22Rv1 (cell line): ENCODE measurements around the gene FAM107B.

Source experiments
- H3K27ac ChIP-seq: fragments of 450-650 bp; 2 replicates; pipeline ENCODE4 v1.5.1; 2017
- ZFX ChIP-seq: fragments of 450-650 bp; IDR thresholded peaks from 2 replicates; pipeline ENCODE4 v1.6.1; 2017; ENCODE audit warnings: antibody characterized with exemption, borderline replicate concordance
- TF ChIP-seq, protein P1 (sequence below): fragments of 450-650 bp; IDR thresholded peaks from 2 replicates; pipeline ENCODE4 v1.5.1; 2017; ENCODE audit warnings: mild to moderate bottlenecking

The FAM107B gene

DNA sequence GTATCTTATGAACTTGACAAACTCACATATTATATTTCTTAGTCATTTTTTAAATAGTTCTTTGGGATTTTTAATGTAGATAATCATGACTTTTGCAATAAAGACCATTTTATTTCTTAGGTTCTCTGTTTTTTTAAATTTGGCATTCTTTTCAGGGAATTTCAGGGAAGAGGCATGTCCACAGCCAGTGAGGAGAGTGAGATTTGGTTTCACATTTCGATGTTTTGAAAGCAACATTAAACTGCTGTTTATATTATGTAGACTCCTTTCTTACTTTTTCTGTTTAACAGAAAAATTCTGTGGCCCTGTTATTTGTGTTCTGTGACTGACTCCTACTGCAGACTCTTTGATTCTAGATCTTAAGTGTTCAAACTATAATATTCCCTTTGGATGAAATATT is 153.7 kb downstream of the FAM107B start:
- TF ChIP-seq ZFX, result no peak
- TF ChIP-seq, protein P1, sequence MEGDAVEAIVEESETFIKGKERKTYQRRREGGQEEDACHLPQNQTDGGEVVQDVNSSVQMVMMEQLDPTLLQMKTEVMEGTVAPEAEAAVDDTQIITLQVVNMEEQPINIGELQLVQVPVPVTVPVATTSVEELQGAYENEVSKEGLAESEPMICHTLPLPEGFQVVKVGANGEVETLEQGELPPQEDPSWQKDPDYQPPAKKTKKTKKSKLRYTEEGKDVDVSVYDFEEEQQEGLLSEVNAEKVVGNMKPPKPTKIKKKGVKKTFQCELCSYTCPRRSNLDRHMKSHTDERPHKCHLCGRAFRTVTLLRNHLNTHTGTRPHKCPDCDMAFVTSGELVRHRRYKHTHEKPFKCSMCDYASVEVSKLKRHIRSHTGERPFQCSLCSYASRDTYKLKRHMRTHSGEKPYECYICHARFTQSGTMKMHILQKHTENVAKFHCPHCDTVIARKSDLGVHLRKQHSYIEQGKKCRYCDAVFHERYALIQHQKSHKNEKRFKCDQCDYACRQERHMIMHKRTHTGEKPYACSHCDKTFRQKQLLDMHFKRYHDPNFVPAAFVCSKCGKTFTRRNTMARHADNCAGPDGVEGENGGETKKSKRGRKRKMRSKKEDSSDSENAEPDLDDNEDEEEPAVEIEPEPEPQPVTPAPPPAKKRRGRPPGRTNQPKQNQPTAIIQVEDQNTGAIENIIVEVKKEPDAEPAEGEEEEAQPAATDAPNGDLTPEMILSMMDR, result no peak
- H3K27ac ChIP-seq, result no peak overlapping the region

DNA sequence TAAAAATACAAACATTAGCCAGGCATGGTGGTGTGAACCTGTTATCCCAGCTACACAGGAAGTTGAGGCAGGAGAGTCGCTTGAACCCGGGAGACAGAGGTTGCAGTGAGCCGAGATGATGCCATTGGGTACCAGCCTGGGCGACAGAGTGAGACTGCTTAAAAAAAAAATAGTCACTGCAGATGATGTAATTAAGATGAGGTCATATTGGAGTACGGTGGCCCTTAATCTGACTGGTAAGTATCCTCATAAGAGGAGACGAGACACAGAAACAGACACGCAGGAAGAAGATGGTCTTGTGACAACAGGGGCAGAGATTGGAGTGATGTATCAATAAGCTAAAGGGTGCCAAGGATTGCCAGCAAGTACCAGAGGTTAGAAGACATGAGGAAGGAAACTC is 156.0 kb downstream of the FAM107B start:
- H3K27ac ChIP-seq, result no peak overlapping the region

DNA sequence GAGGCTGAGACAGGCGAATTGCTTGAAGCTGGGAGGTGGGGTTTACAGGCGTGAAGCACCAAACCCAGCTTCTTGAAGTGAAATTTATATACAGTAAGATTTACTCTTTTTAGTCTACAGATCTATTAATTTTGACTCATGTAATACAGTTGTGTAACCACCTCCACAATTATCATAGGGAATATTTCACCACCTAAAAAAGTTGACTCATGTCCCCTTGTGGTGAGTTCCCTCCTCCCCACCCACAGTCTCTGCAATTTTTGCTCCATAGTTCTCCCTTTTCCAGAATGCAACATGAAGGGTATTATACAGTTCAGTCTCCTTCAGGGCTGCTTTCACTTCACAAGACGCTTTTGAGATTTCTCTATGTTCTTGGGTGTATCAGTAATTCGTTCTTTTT is 156.8 kb downstream of the FAM107B start:
- H3K27ac ChIP-seq, result no peak overlapping the region
- TF ChIP-seq ZFX, result no peak
- TF ChIP-seq, protein P1, result no peak

More for the DNA sequence above, 156.0 kb downstream of the FAM107B start:
- TF ChIP-seq, protein P1, result no peak
- no peak for TF ChIP-seq ZFX

DNA sequence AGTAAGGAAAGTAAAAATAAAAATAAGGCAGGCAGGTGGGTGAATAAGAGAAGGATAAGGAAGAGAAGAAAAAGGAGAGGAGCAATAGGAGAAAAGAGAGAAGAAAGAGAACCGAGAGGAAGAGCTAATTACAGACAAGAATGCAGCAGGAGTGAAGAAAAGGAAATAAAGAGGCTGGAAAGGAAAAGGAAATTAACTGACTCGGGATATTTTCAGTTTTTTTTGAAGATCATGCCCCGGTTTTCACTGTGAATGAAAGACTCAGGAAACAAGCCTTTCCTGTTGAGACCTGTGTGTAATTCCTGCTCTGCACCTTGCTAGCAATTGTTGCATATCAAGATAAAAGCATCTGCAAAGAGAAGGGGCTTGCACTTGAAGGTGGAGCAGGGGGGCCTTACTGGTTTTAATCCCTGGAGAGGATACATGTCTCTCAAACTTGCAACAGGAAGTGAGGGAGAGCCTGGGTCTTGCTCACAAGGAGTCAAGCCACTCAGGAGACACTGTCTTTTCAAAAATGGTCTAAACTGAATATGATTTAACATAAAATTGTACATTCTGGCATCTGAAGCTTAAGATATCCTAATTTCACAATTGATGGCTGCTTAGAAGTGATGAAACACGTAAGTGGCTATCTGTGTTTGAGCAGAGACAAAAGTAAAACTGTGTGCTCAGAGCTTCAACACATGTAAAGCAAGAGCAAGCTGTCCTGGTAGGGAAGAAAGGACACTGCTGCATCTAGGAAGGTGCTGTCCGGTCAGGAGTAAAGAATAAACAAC is 157.6 kb downstream of the FAM107B start:
- H3K27ac ChIP-seq, result no peak overlapping the region
- TF ChIP-seq, protein P1, result no peak
- TF ChIP-seq ZFX, result no peak

DNA sequence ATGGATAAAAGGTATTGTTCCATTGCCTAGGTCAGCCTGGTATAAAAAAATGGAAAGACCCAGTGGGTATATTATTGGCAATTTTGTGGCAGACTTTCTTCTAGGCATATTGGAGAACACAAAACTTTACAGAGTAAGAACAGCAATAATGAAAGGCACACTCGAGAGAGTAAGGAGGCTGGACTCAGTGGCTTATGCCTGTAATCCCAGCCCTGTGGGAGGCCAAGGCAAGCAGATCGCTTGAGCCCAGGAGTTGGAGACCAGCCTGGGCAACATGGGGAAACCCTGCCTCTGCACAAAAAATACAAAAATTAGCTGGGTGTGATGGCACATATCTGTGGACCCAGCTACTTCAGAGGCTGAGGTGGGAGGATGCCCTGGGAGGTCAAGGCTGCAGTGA is 158.2 kb downstream of the FAM107B start:
- H3K27ac ChIP-seq, result no peak overlapping the region
- TF ChIP-seq, protein P1, result no peak
- no peak for TF ChIP-seq ZFX

DNA sequence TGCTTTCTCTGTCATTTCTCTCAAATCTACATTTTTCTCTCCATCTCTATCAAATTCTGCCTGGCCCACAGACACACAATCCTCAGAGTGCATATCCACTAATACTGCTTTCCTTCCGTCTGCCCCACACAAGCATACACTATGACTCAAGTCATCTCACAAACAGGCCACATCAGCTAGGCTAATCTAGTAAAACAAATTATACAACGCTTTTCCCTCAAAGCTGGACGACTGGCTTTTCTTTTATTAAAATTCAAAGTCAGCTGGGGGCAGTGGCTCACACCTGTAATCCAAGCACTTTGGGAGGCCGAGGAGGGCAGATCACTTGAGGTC is 161.1 kb downstream of the FAM107B start:
- TF ChIP-seq, protein P1, result no peak
- no peak for TF ChIP-seq ZFX
- no peak overlapping the region for H3K27ac ChIP-seq

DNA sequence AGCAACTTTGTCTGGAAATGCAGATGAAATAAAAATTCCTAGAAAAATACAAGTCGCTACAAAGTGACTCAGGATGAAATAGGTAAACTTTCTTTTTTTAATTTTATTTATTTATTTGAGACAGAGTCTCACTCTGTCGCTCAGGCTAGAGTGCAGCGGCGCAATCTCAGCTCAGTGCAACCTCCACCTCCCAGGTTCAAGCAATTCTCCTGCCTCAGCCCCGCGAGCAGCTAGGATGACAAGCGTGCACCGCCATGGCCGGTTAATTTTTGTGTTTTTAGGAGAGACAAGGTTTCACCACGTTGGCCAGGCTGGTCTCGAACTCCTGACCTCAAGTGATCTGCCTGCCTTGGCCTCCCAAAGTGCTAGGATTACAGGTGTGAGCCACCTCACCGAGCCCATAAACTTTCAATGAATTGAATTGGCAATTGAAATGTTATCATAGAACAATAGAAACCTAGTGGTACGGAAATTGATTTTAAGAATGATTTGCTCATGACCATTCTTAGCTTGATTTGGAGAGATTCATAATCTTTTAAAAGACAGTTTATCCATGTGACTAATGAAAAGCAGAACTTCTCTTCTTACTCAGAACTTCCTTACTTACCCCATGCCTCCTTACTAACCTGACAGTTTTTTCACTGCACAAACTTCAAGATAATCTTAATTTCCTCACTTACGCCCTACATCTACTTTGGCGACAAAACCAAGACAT is 161.7 kb downstream of the FAM107B start:
- no peak for TF ChIP-seq ZFX
- TF ChIP-seq, protein P1, result no peak
- peak overlapping the region; percentile 56 for H3K27ac ChIP-seq
